Heart left ventricle (tissue), 13 donors: ENCODE results near the gene NDST3.

Experiments used
- POLR2A ChIP-seq, 2 donors: fragments of 450-650 bp; IDR thresholded peaks; one replicate each; pipeline ENCODE4 v1.6.1; 2017; ENCODE audit warnings: antibody characterized with exemption in 2 of 2, mild to moderate bottlenecking in 2 of 2, moderate library complexity in 2 of 2
- TF ChIP-seq, protein P1 (sequence below), 12 donors: fragments of 200-600 bp; sonication (generic) in 4 of 12; IDR thresholded peaks; one replicate each; pipeline versions ENCODE4 v1.5.0 to v1.8.0; 2018 to 2022; ENCODE audit warnings: antibody characterized with exemption in 12 of 12, mild to moderate bottlenecking in 5 of 12
- donor health status: ischemic (EF 13 %, LVEDD 7.1; RV severe dilation, severe dysfunction).
- donor health status: DM: no; HTN: yes; CAD: no.
- donor health status: DM: no; HTN: no; CAD: no.
- donor health status: ischemic (EF 25% LVEDD 6.9; RV normal size, moderate dysfunction).
- donor health status: ischemic (EF 25% LVEDD 5.7; RV mildly dilated, moderate dysfunction).
- donor health status: ischemic (EF 35%, LVEDD 5.7; RV mildly dilated, moderate dysfunction).
- donor health status: nonischemic (EF 11% LVEDD 7.7; RV severe dilation, severe dysfunction).
- donor health status: DM: yes; HTN: yes; CAD: no.
- donor health status: PGD.
- donor health status: ischemic (EF 29% LVEDD 5.4; RV normal size, mild dysfunction).
- donor health status: nonischemic (EF 23%, LVEDD 6.1; RV moderate dilation, normal function).

DNA sequence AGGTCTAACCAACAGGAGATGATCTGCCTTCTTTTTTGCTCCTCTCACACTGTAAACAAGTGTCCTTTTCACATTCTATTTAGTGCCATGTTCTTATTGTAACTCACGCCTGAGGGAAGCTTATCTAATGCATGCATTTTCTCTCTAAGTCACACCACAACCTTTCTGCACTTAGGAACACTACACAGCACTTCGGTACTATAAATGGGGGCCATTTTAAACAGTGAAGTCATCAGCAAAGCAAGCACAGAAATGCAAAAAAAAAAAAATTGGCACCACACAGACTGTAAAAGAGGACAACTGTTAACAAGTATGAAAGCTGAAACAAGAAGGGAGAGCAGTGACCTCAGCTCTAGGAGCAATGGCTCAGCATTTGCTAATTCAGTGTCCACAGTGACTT lies 273.4 kb downstream of the NDST3 start:
- TF ChIP-seq POLR2A (IDR thresholded peaks at IDR 0.05) = no peak
- TF ChIP-seq, protein P1, sequence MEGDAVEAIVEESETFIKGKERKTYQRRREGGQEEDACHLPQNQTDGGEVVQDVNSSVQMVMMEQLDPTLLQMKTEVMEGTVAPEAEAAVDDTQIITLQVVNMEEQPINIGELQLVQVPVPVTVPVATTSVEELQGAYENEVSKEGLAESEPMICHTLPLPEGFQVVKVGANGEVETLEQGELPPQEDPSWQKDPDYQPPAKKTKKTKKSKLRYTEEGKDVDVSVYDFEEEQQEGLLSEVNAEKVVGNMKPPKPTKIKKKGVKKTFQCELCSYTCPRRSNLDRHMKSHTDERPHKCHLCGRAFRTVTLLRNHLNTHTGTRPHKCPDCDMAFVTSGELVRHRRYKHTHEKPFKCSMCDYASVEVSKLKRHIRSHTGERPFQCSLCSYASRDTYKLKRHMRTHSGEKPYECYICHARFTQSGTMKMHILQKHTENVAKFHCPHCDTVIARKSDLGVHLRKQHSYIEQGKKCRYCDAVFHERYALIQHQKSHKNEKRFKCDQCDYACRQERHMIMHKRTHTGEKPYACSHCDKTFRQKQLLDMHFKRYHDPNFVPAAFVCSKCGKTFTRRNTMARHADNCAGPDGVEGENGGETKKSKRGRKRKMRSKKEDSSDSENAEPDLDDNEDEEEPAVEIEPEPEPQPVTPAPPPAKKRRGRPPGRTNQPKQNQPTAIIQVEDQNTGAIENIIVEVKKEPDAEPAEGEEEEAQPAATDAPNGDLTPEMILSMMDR (IDR thresholded peaks at IDR 0.05) = no peak
